K562 (cell line): ENCODE measurements around the gene ZNF564. TPM values are rescaled to one million over a fixed set of nuclear protein-coding genes. Genes with fewer than 3 reads are reported as not detected.

Experiments
- ATAC-seq: fragments of 200-7000 bp; cut with Tn5 transposase; 3 replicates; pipeline ENCODE4 v1.9.1; 2020; ENCODE audit warnings: moderate library complexity
- BruUV-seq: library from RNA; stranded (reverse); fragments of 400-500 nt; replicated peaks from 2 replicates; lab custom pipeline; 2021; lab: Mats Ljungman, UMichigan
- CTCF ChIA-PET: fragments of 300-600 bp; formaldehyde crosslinking; extraction: SDS; loops from one replicate; lab custom pipeline; 2021; ENCODE audit warnings: low intra/inter-chr PET ratio; lab: Yijun Ruan, JAX
- POLR2A ChIA-PET: fragments of 300-600, 350-650 bp; sonication (Branson Sonifier 250); formaldehyde crosslinking; extraction: SDS; loops from one replicate; lab custom pipeline; 2021; ENCODE audit warnings: antibody characterized with exemption, inconsistent platforms; lab: Yijun Ruan, JAX
- DNase-seq, 4 experiments: peaks; one replicate each; pipeline versions ENCODE4 v3.0.0 to v3.0.0-alpha.2; 2011 to 2018; ENCODE audit warnings: low spot score in 3 of 4, mixed read lengths in 3 of 4; ENCODE audit errors: extremely low read depth in 1 of 4
- FAIRE-seq: peaks from 2 replicates; lab custom pipeline; 2011; peaks lifted over from hg19 to GRCh38; lab: Jason Lieb, UNC
- H2AFZ ChIP-seq: 2 replicates; pipeline ENCODE4 v1.6.0; 2011; ENCODE audit warnings: low read depth, low read length, control low read depth, inconsistent platforms
- H3K27ac ChIP-seq: fragments of 200-600 bp; 3 replicates; pipeline ENCODE4 v1.8.0; 2011; ENCODE audit warnings: low read depth, mild to moderate bottlenecking, control low read depth, inconsistent platforms, low read length, moderate library complexity, mixed read lengths; ENCODE audit errors: extremely low read depth
- H3K27me3 ChIP-seq, 2 experiments: fragments of 300-600 bp in 1 of 2; 2 replicates in 1 of 2; 3 replicates in 1 of 2; pipeline versions ENCODE4 v1.6.0 to v1.8.0; 2011; ENCODE audit warnings: inconsistent platforms in 2 of 2, low read length in 2 of 2, mild to moderate bottlenecking in 1 of 2, mixed read lengths in 1 of 2, moderate library complexity in 1 of 2; ENCODE audit not compliant: control insufficient read depth in 2 of 2, insufficient read depth in 2 of 2
- H3K36me3 ChIP-seq: fragments of 300-600 bp; 3 replicates; pipeline ENCODE4 v1.8.0; 2011; ENCODE audit warnings: mild to moderate bottlenecking, low read length, inconsistent platforms; ENCODE audit not compliant: control insufficient read depth, insufficient read depth
- H3K4me1 ChIP-seq, 2 experiments: fragments of 200-600 bp in 1 of 2; replicated peaks in 1 of 2; 2 replicates in 1 of 2; 3 replicates in 1 of 2; pipeline versions ENCODE4 v1.5.1 to v1.8.0; 2011; ENCODE audit warnings: inconsistent platforms in 2 of 2, low read length in 2 of 2, mild to moderate bottlenecking in 1 of 2, mixed read lengths in 1 of 2, moderate library complexity in 1 of 2; ENCODE audit not compliant: control insufficient read depth in 2 of 2, insufficient read depth in 2 of 2
- H3K4me2 ChIP-seq: 2 replicates; pipeline ENCODE4 v1.6.1; 2011; ENCODE audit warnings: low read length, control low read depth, inconsistent platforms, mixed read lengths; ENCODE audit not compliant: insufficient read depth
- H3K4me3 ChIP-seq: fragments of 200-600 bp; sonication (generic), shearing (Covaris generic); 2 replicates; pipeline ENCODE4 v1.5.1; 2016; ENCODE audit warnings: control low read depth, inconsistent platforms
- H3K79me2 ChIP-seq: fragments of 200-600 bp; 3 replicates; pipeline ENCODE4 v1.8.0; 2011; ENCODE audit warnings: low read length, inconsistent platforms; ENCODE audit not compliant: control insufficient read depth, insufficient read depth
- H3K9ac ChIP-seq, 2 experiments: 2 replicates each; pipeline versions ENCODE4 v1.6.0 to v1.6.1; 2011; ENCODE audit warnings: low read depth in 2 of 2, low read length in 2 of 2, control low read depth in 1 of 2, inconsistent platforms in 1 of 2, mild to moderate bottlenecking in 1 of 2, mixed read lengths in 1 of 2; ENCODE audit not compliant: insufficient read depth in 1 of 2
- H3K9me1 ChIP-seq: one replicate; pipeline ENCODE4 v1.6.0; 2011; ENCODE audit warnings: inconsistent platforms, mild to moderate bottlenecking, low read length, moderate library complexity; ENCODE audit not compliant: control insufficient read depth, insufficient read depth
- H3K9me3 ChIP-seq: replicated peaks from 2 replicates; pipeline ENCODE4 v1.5.1; 2011; ENCODE audit warnings: low read depth, low read length, inconsistent platforms; ENCODE audit not compliant: control insufficient read depth, insufficient read depth
- H4K20me1 ChIP-seq: replicated peaks from 2 replicates; pipeline ENCODE4 v1.6.1; 2011; ENCODE audit warnings: low read length, inconsistent platforms, mixed read lengths; ENCODE audit not compliant: control insufficient read depth, insufficient read depth
- BHLHE40 ChIP-seq: IDR thresholded peaks from 2 replicates; pipeline ENCODE4 v1.6.1; 2011; ENCODE audit warnings: low read length, improper control_type of control experiment
- CBX3 ChIP-seq, 2 experiments: IDR thresholded peaks; 1 replicate in 1 of 2; 2 replicates in 1 of 2; pipeline ENCODE4 v1.6.1; 2012; ENCODE audit warnings: inconsistent platforms in 2 of 2, low read length in 2 of 2, borderline replicate concordance in 1 of 2, control low read depth in 1 of 2
- CBX8 ChIP-seq: fragments of 200-600 bp; sonication (generic); IDR thresholded peaks from 2 replicates; pipeline ENCODE4 v1.6.1; 2012; ENCODE audit warnings: borderline replicate concordance, mixed run types, low read depth, mild to moderate bottlenecking, moderate library complexity, mixed read lengths, low read length, control low read depth, inconsistent platforms; ENCODE audit not compliant: poor library complexity, severe bottlenecking; ENCODE audit errors: extremely low read depth
- EGR1 ChIP-seq: fragments of 450-650 bp; conservative IDR thresholded peaks from 2 replicates; pipeline ENCODE4 v1.6.1; 2017; ENCODE audit warnings: mild to moderate bottlenecking
- HNRNPK ChIP-seq: fragments of 200-400 bp; formaldehyde crosslinking; IDR thresholded peaks from one replicate; pipeline ENCODE4 v1.6.1; 2018; ENCODE audit warnings: mild to moderate bottlenecking, low read depth, low read length; ENCODE audit not compliant: poor library complexity, severe bottlenecking
- SMAD2 ChIP-seq: fragments of 150-350 bp; IDR thresholded peaks from 2 replicates; pipeline ENCODE4 v1.6.1; 2014; ENCODE audit warnings: low read depth, mild to moderate bottlenecking, low read length
- SP2 ChIP-seq: IDR thresholded peaks from 2 replicates; pipeline ENCODE4 v1.6.1; 2011; ENCODE audit warnings: mild to moderate bottlenecking, low read depth, low read length, moderate library complexity; ENCODE audit not compliant: poor library complexity, severe bottlenecking; ENCODE audit errors: extremely low read depth
- ZNF224 ChIP-seq: sonication (generic); formaldehyde crosslinking; IDR thresholded peaks from 2 replicates; pipeline ENCODE4 v1.8.0; 2022; ENCODE audit warnings: mild to moderate bottlenecking, missing genetic modification reagents
- ZNF778 ChIP-seq: fragments of 450-650 bp; formaldehyde crosslinking; IDR thresholded peaks from 2 replicates; pipeline ENCODE4 v1.4.0; 2020; ENCODE audit warnings: mild to moderate bottlenecking, moderate library complexity
- WGBS: fragments of 100-300 bp; shearing (Covaris generic); methylation state at CpG from one replicate; pipeline ENCODE4 v1.1.6; 2016; ENCODE audit warnings: low coverage, mixed read lengths; ENCODE audit not compliant: insufficient coverage; ENCODE audit errors: missing lambda C conversion rate; 5-methylcytosine and 5-hydroxymethylcytosine counted together
- in situ Hi-C: fragments of 300-500 bp; cut with MboI; formaldehyde crosslinking; loops from 4 replicates; pipeline ENCODE4 v1.15.0; 2018; ENCODE audit warnings: inconsistent platforms, mixed read lengths
- intact Hi-C: fragments of 100-400 bp; cut with micrococcal nuclease; formaldehyde crosslinking; loops from 2 replicates; pipeline ENCODE4 v1.14.2; 2022
- polyA plus RNA-seq, 8 experiments: library from polyadenylated mRNA; depleted of rRNA in 4 of 8; stranded (reverse) in 5 of 8; unstranded in 3 of 8; fragments of >200 nt; fragmentation: Nextera tagmentation in 2 of 8; fragmentation: Illumina TruSeq in 1 of 8; extraction: Ambion mirVana in 2 of 8; extraction: Trizol in 1 of 8; gene quantifications; 2 replicates each; pipeline versions ENCODE4 v1.2.1 to v1.2.3, GENCODE V29; 2011 to 2014; ENCODE audit warnings: inconsistent platforms in 1 of 8, missing spikeins in 1 of 8
- small RNA-seq: library from RNA; depleted of rRNA; stranded (forward); fragments of <200 nt; gene quantifications from one replicate; pipeline ENCODE3, GENCODE V24; 2014
- total RNA-seq, 7 experiments: library from RNA; depleted of rRNA in 6 of 7; stranded (reverse); fragments of >200 nt in 6 of 7; fragmentation: Illumina TruSeq in 2 of 7; extraction: Trizol in 2 of 7; gene quantifications; 2 replicates each; pipeline versions ENCODE4 v1.2.1 to v1.2.3, GENCODE V29; 2011 to 2021; ENCODE audit warnings: low replicate concordance in 1 of 7

The ZNF564 gene
- total and polyA plus RNA-seq, 9 of the 15 experiments (the other 6 are each of a cell fraction or from before 2014, with no cell fraction given): 1.4 to 8.1 (median 5.6) TPM

GRCh38 chr19:12478234-12478941, 72.9 kb downstream of the ZNF564 start:
- no peaks in the 10 kb centered on the region for H3K36me3 ChIP-seq
- H3K27me3 ChIP-seq: no peaks in the 10 kb centered on the region; a peak in 1 of 5 replicates
- ChIA-PET POLR2A (no interaction called here), CTCF (no interaction called here)
- in situ Hi-C loops: no loop called here
- no peaks in the 10 kb centered on the region for H4K20me1 ChIP-seq
- no peak for ATAC-seq
- no peak overlapping the region for H3K9ac ChIP-seq
- no peaks in the 10 kb centered on the region for H3K79me2 ChIP-seq
- no peak for FAIRE-seq
- H3K4me1 ChIP-seq: no peaks in the 10 kb centered on the region; a peak in 1 of 5 replicates
- intact Hi-C loops: no loop called here
- no peaks in the 10 kb centered on the region for H3K9me3 ChIP-seq
- no peak for TF ChIP-seq EGR1
- no peak for TF ChIP-seq HNRNPK
- TF ChIP-seq CBX3 (IDR thresholded peaks at IDR 0.05; ENCODE audit: borderline replicate concordance in 1 of 2, low read length in 2 of 2): no peak
- TF ChIP-seq BHLHE40: no peak
- TF ChIP-seq SP2: no peak
- TF ChIP-seq CBX8: no peak
- no peak for TF ChIP-seq ZNF778
- TF ChIP-seq SMAD2: no peak
- no peak for TF ChIP-seq ZNF224 (CRISPR knock-in tag)
- no peak overlapping the region for H2AFZ ChIP-seq
- no peak overlapping the region for H3K27ac ChIP-seq
- H3K4me2 ChIP-seq: no peak overlapping the region
- no peak for DNase-seq
- no peaks in the 10 kb centered on the region for H3K9me1 ChIP-seq
- WGBS: 0% methylated on average over 5 of the region's 5 CpGs
- H3K4me3 ChIP-seq: no peak overlapping the region
- no TSS peak for BruUV-seq

Small RNA genes within 50 kb of the gene (small RNA-seq; reads per million reads assigned to genes)
- not detected for gene MTCO1P27
- not detected for gene PPIAP20

Other genes with a start within 250 kb of the ZNF564 start
Only the 7 nearest of the 18 such genes appear.
- 1.4 and 1.7 TPM in 2 replicates for gene ZNF443, start 110.5 kb downstream of the ZNF564 start, total RNA-seq (2014; rRNA removed)
- 4.9 and 5.2 TPM in 2 replicates for gene ZNF443, start 110.5 kb downstream of the ZNF564 start, total RNA-seq (2014; rRNA removed; fragmentation: Illumina TruSeq; extraction: Trizol)
- gene ZNF443, start 110.5 kb downstream of the ZNF564 start, total RNA-seq (2015; rRNA removed; fragmentation: Illumina TruSeq; extraction: Trizol): 3.8 and 4.1 TPM in 2 replicates
- gene ZNF443, start 110.5 kb downstream of the ZNF564 start, total RNA-seq (2021): 2.2 and 2.8 TPM in 2 replicates
- 3.2 and 4.1 TPM in 2 replicates for gene ZNF443, start 110.5 kb downstream of the ZNF564 start, polyA plus RNA-seq (2011; rRNA removed)
- 2.1 and 2.5 TPM in 2 replicates for gene ZNF443, start 110.5 kb downstream of the ZNF564 start, polyA plus RNA-seq (2014; fragmentation: Illumina TruSeq; extraction: Trizol)
- gene ZNF443, start 110.5 kb downstream of the ZNF564 start, polyA plus RNA-seq (2014; fragmentation: Nextera tagmentation; extraction: Ambion mirVana): 1 to 10 TPM; 2.0 to 4.0 TPM
- 0.77 and 1.5 TPM in 2 replicates for gene ZNF443, start 110.5 kb downstream of the ZNF564 start, polyA plus RNA-seq (2014; rRNA removed)
- 0.12 and 0.18 TPM in 2 replicates for gene ZNF709, start 66.7 kb downstream of the ZNF564 start, total RNA-seq (2014; rRNA removed)
- gene ZNF709, start 66.7 kb downstream of the ZNF564 start, total RNA-seq (2014; rRNA removed; fragmentation: Illumina TruSeq; extraction: Trizol): 0.48 and 0.69 TPM in 2 replicates
- 0.58 and 0.64 TPM in 2 replicates for gene ZNF709, start 66.7 kb downstream of the ZNF564 start, total RNA-seq (2015; rRNA removed; fragmentation: Illumina TruSeq; extraction: Trizol)
- gene ZNF709, start 66.7 kb downstream of the ZNF564 start, total RNA-seq (2021): 0.27 and 0.63 TPM in 2 replicates
- 0.36 and 0.69 TPM in 2 replicates for gene ZNF709, start 66.7 kb downstream of the ZNF564 start, polyA plus RNA-seq (2011; rRNA removed)
- 0.11 and 0.13 TPM in 2 replicates for gene ZNF709, start 66.7 kb downstream of the ZNF564 start, polyA plus RNA-seq (2014; fragmentation: Illumina TruSeq; extraction: Trizol)
- gene ZNF709, start 66.7 kb downstream of the ZNF564 start, polyA plus RNA-seq (2014; fragmentation: Nextera tagmentation; extraction: Ambion mirVana): under 1 TPM; 0.13 to 0.15 TPM
- 0.07 and 0.22 TPM in 2 replicates for gene ZNF709, start 66.7 kb downstream of the ZNF564 start, polyA plus RNA-seq (2014; rRNA removed)
- gene ZNF490, start 59.3 kb upstream of the ZNF564 start, total RNA-seq (2014; rRNA removed): 4.5 and 6.2 TPM in 2 replicates
- gene ZNF490, start 59.3 kb upstream of the ZNF564 start, total RNA-seq (2014; rRNA removed; fragmentation: Illumina TruSeq; extraction: Trizol): 8.0 and 8.3 TPM in 2 replicates
- gene ZNF490, start 59.3 kb upstream of the ZNF564 start, total RNA-seq (2015; rRNA removed; fragmentation: Illumina TruSeq; extraction: Trizol): 5.1 and 6.2 TPM in 2 replicates
- 6.7 and 7.1 TPM in 2 replicates for gene ZNF490, start 59.3 kb upstream of the ZNF564 start, total RNA-seq (2021)
- gene ZNF490, start 59.3 kb upstream of the ZNF564 start, polyA plus RNA-seq (2011; rRNA removed): 3.2 and 4.4 TPM in 2 replicates
- gene ZNF490, start 59.3 kb upstream of the ZNF564 start, polyA plus RNA-seq (2014; fragmentation: Illumina TruSeq; extraction: Trizol): 2.4 TPM in 2 replicates
- gene ZNF490, start 59.3 kb upstream of the ZNF564 start, polyA plus RNA-seq (2014; fragmentation: Nextera tagmentation; extraction: Ambion mirVana): 1 to 10 TPM in 1 of 2 experiments, under 1 TPM in 1; 0.90 to 1.5 TPM
- 1.9 and 2.2 TPM in 2 replicates for gene ZNF490, start 59.3 kb upstream of the ZNF564 start, polyA plus RNA-seq (2014; rRNA removed)
- 8.9 and 9.6 TPM in 2 replicates for gene ZNF791, start 59.4 kb upstream of the ZNF564 start, total RNA-seq (2014; rRNA removed)
- gene ZNF791, start 59.4 kb upstream of the ZNF564 start, total RNA-seq (2014; rRNA removed; fragmentation: Illumina TruSeq; extraction: Trizol): 17.4 TPM in 2 replicates
- gene ZNF791, start 59.4 kb upstream of the ZNF564 start, total RNA-seq (2015; rRNA removed; fragmentation: Illumina TruSeq; extraction: Trizol): 11.7 and 14.4 TPM in 2 replicates
- gene ZNF791, start 59.4 kb upstream of the ZNF564 start, total RNA-seq (2021): 12.0 and 13.2 TPM in 2 replicates
- gene ZNF791, start 59.4 kb upstream of the ZNF564 start, polyA plus RNA-seq (2011; rRNA removed): 15.8 and 16.9 TPM in 2 replicates
- gene ZNF791, start 59.4 kb upstream of the ZNF564 start, polyA plus RNA-seq (2014; fragmentation: Illumina TruSeq; extraction: Trizol): 18.9 and 22.7 TPM in 2 replicates
- gene ZNF791, start 59.4 kb upstream of the ZNF564 start, polyA plus RNA-seq (2014; fragmentation: Nextera tagmentation; extraction: Ambion mirVana): 10 to 100 TPM in 1 of 2 experiments, 1 to 10 TPM in 1; 7.8 to 13.1 TPM
- gene ZNF791, start 59.4 kb upstream of the ZNF564 start, polyA plus RNA-seq (2014; rRNA removed): 8.2 and 11.9 TPM in 2 replicates
- 19.3 and 21.6 TPM in 2 replicates for gene MAN2B1, start 115.3 kb upstream of the ZNF564 start, total RNA-seq (2014; rRNA removed)
- 5.3 and 6.6 TPM in 2 replicates for gene MAN2B1, start 115.3 kb upstream of the ZNF564 start, total RNA-seq (2014; rRNA removed; fragmentation: Illumina TruSeq; extraction: Trizol)
- 10.1 and 11.6 TPM in 2 replicates for gene MAN2B1, start 115.3 kb upstream of the ZNF564 start, total RNA-seq (2015; rRNA removed; fragmentation: Illumina TruSeq; extraction: Trizol)
- 33.8 and 34.0 TPM in 2 replicates for gene MAN2B1, start 115.3 kb upstream of the ZNF564 start, total RNA-seq (2021)
- 8.1 and 12.5 TPM in 2 replicates for gene MAN2B1, start 115.3 kb upstream of the ZNF564 start, polyA plus RNA-seq (2011; rRNA removed)
- 11.4 and 18.0 TPM in 2 replicates for gene MAN2B1, start 115.3 kb upstream of the ZNF564 start, polyA plus RNA-seq (2014; fragmentation: Illumina TruSeq; extraction: Trizol)
- gene MAN2B1, start 115.3 kb upstream of the ZNF564 start, polyA plus RNA-seq (2014; fragmentation: Nextera tagmentation; extraction: Ambion mirVana): under 1 TPM; 0.59 to 0.63 TPM
- 14.2 and 14.7 TPM in 2 replicates for gene MAN2B1, start 115.3 kb upstream of the ZNF564 start, polyA plus RNA-seq (2014; rRNA removed)
- 19.7 and 21.3 TPM in 2 replicates for gene WDR83, start 115.3 kb upstream of the ZNF564 start, total RNA-seq (2014; rRNA removed)
- 3.1 and 4.0 TPM in 2 replicates for gene WDR83, start 115.3 kb upstream of the ZNF564 start, total RNA-seq (2014; rRNA removed; fragmentation: Illumina TruSeq; extraction: Trizol)
- gene WDR83, start 115.3 kb upstream of the ZNF564 start, total RNA-seq (2015; rRNA removed; fragmentation: Illumina TruSeq; extraction: Trizol): 9.3 and 9.5 TPM in 2 replicates
- gene WDR83, start 115.3 kb upstream of the ZNF564 start, total RNA-seq (2021): 16.7 and 17.7 TPM in 2 replicates
- gene WDR83, start 115.3 kb upstream of the ZNF564 start, polyA plus RNA-seq (2011; rRNA removed): 4.2 and 4.7 TPM in 2 replicates
- gene WDR83, start 115.3 kb upstream of the ZNF564 start, polyA plus RNA-seq (2014; fragmentation: Illumina TruSeq; extraction: Trizol): 3.9 and 9.8 TPM in 2 replicates
- 1 to 10 TPM in 1 of 2 experiments, under 1 TPM in 1; 0.52 to 2.9 TPM for gene WDR83, start 115.3 kb upstream of the ZNF564 start, polyA plus RNA-seq (2014; fragmentation: Nextera tagmentation; extraction: Ambion mirVana)
- gene WDR83, start 115.3 kb upstream of the ZNF564 start, polyA plus RNA-seq (2014; rRNA removed): 13.9 and 17.5 TPM in 2 replicates
- 90.2 and 99.2 TPM in 2 replicates for gene DHPS, start 130.4 kb upstream of the ZNF564 start, total RNA-seq (2014; rRNA removed)
- gene DHPS, start 130.4 kb upstream of the ZNF564 start, total RNA-seq (2014; rRNA removed; fragmentation: Illumina TruSeq; extraction: Trizol): 55.7 and 56.5 TPM in 2 replicates
- gene DHPS, start 130.4 kb upstream of the ZNF564 start, total RNA-seq (2015; rRNA removed; fragmentation: Illumina TruSeq; extraction: Trizol): 61.0 and 62.6 TPM in 2 replicates
- 94.8 and 98.8 TPM in 2 replicates for gene DHPS, start 130.4 kb upstream of the ZNF564 start, total RNA-seq (2021)
- gene DHPS, start 130.4 kb upstream of the ZNF564 start, polyA plus RNA-seq (2011; rRNA removed): 81.0 and 120 TPM in 2 replicates
- 79.9 and 80.2 TPM in 2 replicates for gene DHPS, start 130.4 kb upstream of the ZNF564 start, polyA plus RNA-seq (2014; fragmentation: Illumina TruSeq; extraction: Trizol)
- gene DHPS, start 130.4 kb upstream of the ZNF564 start, polyA plus RNA-seq (2014; fragmentation: Nextera tagmentation; extraction: Ambion mirVana): 10 to 100 TPM; 47.1 to 54.1 TPM
- 102 and 110 TPM in 2 replicates for gene DHPS, start 130.4 kb upstream of the ZNF564 start, polyA plus RNA-seq (2014; rRNA removed)